ENCODE measurements around the gene EVI5L.

DNA sequence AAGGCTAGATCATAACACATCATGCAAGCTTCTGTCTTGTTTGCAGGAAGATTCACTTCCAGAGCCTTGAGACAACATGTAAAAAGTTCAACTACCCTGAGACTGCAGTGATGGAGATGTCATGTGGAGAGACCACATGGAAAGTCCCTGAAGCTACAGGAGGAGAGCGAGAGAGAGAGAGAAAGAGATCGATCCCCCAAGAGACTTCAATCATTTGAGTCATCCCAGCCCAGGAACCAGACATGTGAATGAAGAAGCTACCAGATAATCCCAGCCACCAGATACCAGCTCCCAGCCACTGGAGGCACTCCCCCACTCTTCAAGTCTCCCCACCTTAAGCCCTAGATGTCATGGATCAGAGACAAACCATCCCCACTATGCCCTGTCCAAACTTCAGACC lies 10.7 kb upstream of the EVI5L start:
- TF ChIP-seq CTCF (IDR thresholded peaks at IDR 0.05) (no peak), POLR2AphosphoS5 (IDR thresholded peaks at IDR 0.05) (no peak), POLR2A (IDR thresholded peaks at IDR 0.05) (no peak)

Data from breast epithelium (tissue), 3 donors.